K562 (cell line): ENCODE measurements around the gene QPRT. TPM values are rescaled to one million over a fixed set of nuclear protein-coding genes. Genes with fewer than 3 reads are reported as not detected.

Experiments
- ATAC-seq: fragments of 200-7000 bp; cut with Tn5 transposase; 3 replicates; pipeline ENCODE4 v1.9.1; 2020; ENCODE audit warnings: moderate library complexity
- BruUV-seq: library from RNA; stranded (reverse); fragments of 400-500 nt; replicated peaks from 2 replicates; lab custom pipeline; 2021; lab: Mats Ljungman, UMichigan
- CTCF ChIA-PET: fragments of 300-600 bp; formaldehyde crosslinking; extraction: SDS; loops from one replicate; lab custom pipeline; 2021; ENCODE audit warnings: low intra/inter-chr PET ratio; lab: Yijun Ruan, JAX
- POLR2A ChIA-PET: fragments of 300-600, 350-650 bp; sonication (Branson Sonifier 250); formaldehyde crosslinking; extraction: SDS; loops from one replicate; lab custom pipeline; 2021; ENCODE audit warnings: antibody characterized with exemption, inconsistent platforms; lab: Yijun Ruan, JAX
- DNase-seq, 4 experiments: peaks; one replicate each; pipeline versions ENCODE4 v3.0.0 to v3.0.0-alpha.2; 2011 to 2018; ENCODE audit warnings: low spot score in 3 of 4, mixed read lengths in 3 of 4; ENCODE audit errors: extremely low read depth in 1 of 4
- FAIRE-seq: peaks from 2 replicates; lab custom pipeline; 2011; peaks lifted over from hg19 to GRCh38; lab: Jason Lieb, UNC
- H2AFZ ChIP-seq: 2 replicates; pipeline ENCODE4 v1.6.0; 2011; ENCODE audit warnings: low read depth, low read length, control low read depth, inconsistent platforms
- H3K27ac ChIP-seq: fragments of 200-600 bp; 3 replicates; pipeline ENCODE4 v1.8.0; 2011; ENCODE audit warnings: low read depth, mild to moderate bottlenecking, control low read depth, inconsistent platforms, low read length, moderate library complexity, mixed read lengths; ENCODE audit errors: extremely low read depth
- H3K27me3 ChIP-seq, 2 experiments: fragments of 300-600 bp in 1 of 2; 2 replicates in 1 of 2; 3 replicates in 1 of 2; pipeline versions ENCODE4 v1.6.0 to v1.8.0; 2011; ENCODE audit warnings: inconsistent platforms in 2 of 2, low read length in 2 of 2, mild to moderate bottlenecking in 1 of 2, mixed read lengths in 1 of 2, moderate library complexity in 1 of 2; ENCODE audit not compliant: control insufficient read depth in 2 of 2, insufficient read depth in 2 of 2
- H3K36me3 ChIP-seq: fragments of 300-600 bp; 3 replicates; pipeline ENCODE4 v1.8.0; 2011; ENCODE audit warnings: mild to moderate bottlenecking, low read length, inconsistent platforms; ENCODE audit not compliant: control insufficient read depth, insufficient read depth
- H3K4me1 ChIP-seq, 2 experiments: fragments of 200-600 bp in 1 of 2; replicated peaks in 1 of 2; 2 replicates in 1 of 2; 3 replicates in 1 of 2; pipeline versions ENCODE4 v1.5.1 to v1.8.0; 2011; ENCODE audit warnings: inconsistent platforms in 2 of 2, low read length in 2 of 2, mild to moderate bottlenecking in 1 of 2, mixed read lengths in 1 of 2, moderate library complexity in 1 of 2; ENCODE audit not compliant: control insufficient read depth in 2 of 2, insufficient read depth in 2 of 2
- H3K4me2 ChIP-seq: 2 replicates; pipeline ENCODE4 v1.6.1; 2011; ENCODE audit warnings: low read length, control low read depth, inconsistent platforms, mixed read lengths; ENCODE audit not compliant: insufficient read depth
- H3K4me3 ChIP-seq: fragments of 200-600 bp; sonication (generic), shearing (Covaris generic); 2 replicates; pipeline ENCODE4 v1.5.1; 2016; ENCODE audit warnings: control low read depth, inconsistent platforms
- H3K79me2 ChIP-seq: fragments of 200-600 bp; 3 replicates; pipeline ENCODE4 v1.8.0; 2011; ENCODE audit warnings: low read length, inconsistent platforms; ENCODE audit not compliant: control insufficient read depth, insufficient read depth
- H3K9ac ChIP-seq, 2 experiments: 2 replicates each; pipeline versions ENCODE4 v1.6.0 to v1.6.1; 2011; ENCODE audit warnings: low read depth in 2 of 2, low read length in 2 of 2, control low read depth in 1 of 2, inconsistent platforms in 1 of 2, mild to moderate bottlenecking in 1 of 2, mixed read lengths in 1 of 2; ENCODE audit not compliant: insufficient read depth in 1 of 2
- H3K9me1 ChIP-seq: one replicate; pipeline ENCODE4 v1.6.0; 2011; ENCODE audit warnings: inconsistent platforms, mild to moderate bottlenecking, low read length, moderate library complexity; ENCODE audit not compliant: control insufficient read depth, insufficient read depth
- H3K9me3 ChIP-seq: replicated peaks from 2 replicates; pipeline ENCODE4 v1.5.1; 2011; ENCODE audit warnings: low read depth, low read length, inconsistent platforms; ENCODE audit not compliant: control insufficient read depth, insufficient read depth
- H4K20me1 ChIP-seq: replicated peaks from 2 replicates; pipeline ENCODE4 v1.6.1; 2011; ENCODE audit warnings: low read length, inconsistent platforms, mixed read lengths; ENCODE audit not compliant: control insufficient read depth, insufficient read depth
- BRF2 ChIP-seq: IDR thresholded peaks from 3 replicates; pipeline ENCODE4 v1.6.1; 2011; ENCODE audit warnings: borderline replicate concordance, mild to moderate bottlenecking; ENCODE audit not compliant: insufficient read length, insufficient read depth
- GMEB1 ChIP-seq: fragments of 250-450 bp; sonication (Bioruptor Pico); IDR thresholded peaks from 2 replicates; pipeline ENCODE4 v1.4.0; 2020; ENCODE audit warnings: mild to moderate bottlenecking
- HNRNPUL1 ChIP-seq: fragments of 200-400 bp; formaldehyde crosslinking; IDR thresholded peaks from 2 replicates; pipeline ENCODE4 v1.6.1; 2017; ENCODE audit warnings: low read length
- HOMEZ ChIP-seq: fragments of 250-450 bp; sonication (Bioruptor Pico); IDR thresholded peaks from 2 replicates; pipeline ENCODE4 v1.4.0; 2020; ENCODE audit warnings: mild to moderate bottlenecking, moderate library complexity
- L3MBTL2 ChIP-seq: fragments of 450-650 bp; IDR thresholded peaks from 2 replicates; pipeline ENCODE4 v1.6.1; 2016; ENCODE audit warnings: mild to moderate bottlenecking, moderate library complexity
- MEIS2 ChIP-seq: fragments of 450-650 bp; IDR thresholded peaks from 2 replicates; pipeline ENCODE4 v1.6.1; 2014; ENCODE audit warnings: mild to moderate bottlenecking; ENCODE audit not compliant: partially characterized antibody
- MYNN ChIP-seq, 2 experiments: sonication (generic); formaldehyde crosslinking in 1 of 2; IDR thresholded peaks; 2 replicates each; pipeline versions ENCODE4 v1.5.0 to v1.6.1; 2016 to 2020; ENCODE audit warnings: antibody characterized with exemption in 1 of 2, missing genetic modification reagents in 1 of 2
- POLR2A ChIP-seq: fragments of 450-650 bp; conservative IDR thresholded peaks from 2 replicates; pipeline ENCODE4 v1.6.1; 2016
- RAD21 ChIP-seq, 2 experiments: fragments of 250-450 bp in 1 of 2; fragments of 450-650 bp in 1 of 2; sonication (Bioruptor Pico) in 1 of 2; formaldehyde crosslinking in 1 of 2; IDR thresholded peaks in 1 of 2; conservative IDR thresholded peaks in 1 of 2; 2 replicates each; pipeline versions ENCODE4 v1.4.0 to v1.8.0; 2020 to 2022; ENCODE audit warnings: mild to moderate bottlenecking in 2 of 2, moderate library complexity in 1 of 2
- SMAD3 ChIP-seq: fragments of 450-650 bp; formaldehyde crosslinking; conservative IDR thresholded peaks from 2 replicates; pipeline ENCODE4 v1.4.0; 2020; ENCODE audit warnings: mild to moderate bottlenecking
- XRCC4 ChIP-seq: IDR thresholded peaks from one replicate; pipeline ENCODE4 v1.6.1; 2011; ENCODE audit not compliant: insufficient read depth, insufficient read length; ENCODE audit errors: extremely low read depth
- ZBTB9 ChIP-seq: fragments of 450-650 bp; formaldehyde crosslinking; IDR thresholded peaks from 2 replicates; pipeline ENCODE4 v1.4.0; 2020; ENCODE audit warnings: mild to moderate bottlenecking, moderate library complexity
- ZKSCAN1 ChIP-seq: fragments of 150-350 bp; IDR thresholded peaks from 2 replicates; pipeline ENCODE4 v1.6.1; 2016; ENCODE audit warnings: low read depth, low read length
- ZNF3 ChIP-seq: fragments of 250-450 bp; sonication (Bioruptor Pico); IDR thresholded peaks from 2 replicates; pipeline ENCODE4 v1.5.0; 2021; ENCODE audit warnings: mild to moderate bottlenecking, moderate library complexity
- WGBS: fragments of 100-300 bp; shearing (Covaris generic); methylation state at CpG from one replicate; pipeline ENCODE4 v1.1.6; 2016; ENCODE audit warnings: low coverage, mixed read lengths; ENCODE audit not compliant: insufficient coverage; ENCODE audit errors: missing lambda C conversion rate; 5-methylcytosine and 5-hydroxymethylcytosine counted together
- in situ Hi-C: fragments of 300-500 bp; cut with MboI; formaldehyde crosslinking; loops from 4 replicates; pipeline ENCODE4 v1.15.0; 2018; ENCODE audit warnings: inconsistent platforms, mixed read lengths
- intact Hi-C: fragments of 100-400 bp; cut with micrococcal nuclease; formaldehyde crosslinking; loops from 2 replicates; pipeline ENCODE4 v1.14.2; 2022
- polyA plus RNA-seq, 8 experiments: library from polyadenylated mRNA; depleted of rRNA in 4 of 8; stranded (reverse) in 5 of 8; unstranded in 3 of 8; fragments of >200 nt; fragmentation: Nextera tagmentation in 2 of 8; fragmentation: Illumina TruSeq in 1 of 8; extraction: Ambion mirVana in 2 of 8; extraction: Trizol in 1 of 8; gene quantifications; 2 replicates each; pipeline versions ENCODE4 v1.2.1 to v1.2.3, GENCODE V29; 2011 to 2014; ENCODE audit warnings: inconsistent platforms in 1 of 8, missing spikeins in 1 of 8
- total RNA-seq, 7 experiments: library from RNA; depleted of rRNA in 6 of 7; stranded (reverse); fragments of >200 nt in 6 of 7; fragmentation: Illumina TruSeq in 2 of 7; extraction: Trizol in 2 of 7; gene quantifications; 2 replicates each; pipeline versions ENCODE4 v1.2.1 to v1.2.3, GENCODE V29; 2011 to 2021; ENCODE audit warnings: low replicate concordance in 1 of 7

QPRT gene
- total and polyA plus RNA-seq, 9 of the 15 experiments (the other 6 are each of a cell fraction or from before 2014, with no cell fraction given), result 7.7 to 112 (median 64.1) TPM

- no peaks in the 10 kb centered on the region for H3K9me1 ChIP-seq
- 0 out of 2 replicates have a peak, but pooled peaks cover 2% of the 10 kb centered on the region for H3K9me3 ChIP-seq
- no peak for FAIRE-seq
- TF ChIP-seq RAD21 (CRISPR knock-in tag; conservative IDR thresholded peaks at IDR 0.05 in 1 of 2, IDR thresholded peaks at IDR 0.05 in 1 of 2) (no peak), HOMEZ (CRISPR knock-in tag) (no peak), GMEB1 (CRISPR knock-in tag) (no peak), L3MBTL2 (no peak), SMAD3 (no peak), BRF2 (no peak), ZNF3 (CRISPR knock-in tag) (no peak), ZKSCAN1 (no peak), POLR2A (no peak), MEIS2 (no peak), MYNN (IDR thresholded peaks at IDR 0.05) (no peak), MYNN (CRISPR knock-in tag; IDR thresholded peaks at IDR 0.05) (no peak), HNRNPUL1 (no peak), ZBTB9 (no peak), XRCC4 (no peak)
- 40% methylated on average over 20 of the region's 21 CpGs for WGBS
- in situ Hi-C loops, result no loop called here
- no peaks in the 10 kb centered on the region for H3K27me3 ChIP-seq
- ChIA-PET POLR2A (no interaction called here), CTCF (no interaction called here)
- H3K9ac ChIP-seq, result peak overlapping the region in 1 of 2 experiments; percentile 55; a peak in 2 of 4 replicates
- no peak overlapping the region for H3K4me2 ChIP-seq
- no peaks in the 10 kb centered on the region for H3K36me3 ChIP-seq
- no peak overlapping the region for H2AFZ ChIP-seq
- ATAC-seq, result no peak
- DNase-seq, result no peak
- intact Hi-C loops, result no loop called here
- H3K79me2 ChIP-seq, result no peaks in the 10 kb centered on the region
- BruUV-seq, result no TSS peak
- H3K4me3 ChIP-seq, result no peak overlapping the region
- no peak overlapping the region for H3K27ac ChIP-seq
- no peaks in the 10 kb centered on the region for H4K20me1 ChIP-seq
- H3K4me1 ChIP-seq, result peaks cover 0 to 18% of the 10 kb centered on the region in 2 experiments; a peak in 4 of 5 replicates
Observed at GRCh38 chr16:29743827-29744531, 65.0 kb downstream of the QPRT start.
